GM21825 (cell line): ENCODE results near the gene TRAF2.

Source experiments
- ATAC-seq: cut with Tn5 transposase; IDR thresholded peaks from one replicate; pipeline ENCODE4 v1.9.1; 2021; ENCODE audit warnings: mild to moderate bottlenecking, moderate library complexity; ENCODE audit not compliant: unreplicated experiment

Gene TRAF2

DNA sequence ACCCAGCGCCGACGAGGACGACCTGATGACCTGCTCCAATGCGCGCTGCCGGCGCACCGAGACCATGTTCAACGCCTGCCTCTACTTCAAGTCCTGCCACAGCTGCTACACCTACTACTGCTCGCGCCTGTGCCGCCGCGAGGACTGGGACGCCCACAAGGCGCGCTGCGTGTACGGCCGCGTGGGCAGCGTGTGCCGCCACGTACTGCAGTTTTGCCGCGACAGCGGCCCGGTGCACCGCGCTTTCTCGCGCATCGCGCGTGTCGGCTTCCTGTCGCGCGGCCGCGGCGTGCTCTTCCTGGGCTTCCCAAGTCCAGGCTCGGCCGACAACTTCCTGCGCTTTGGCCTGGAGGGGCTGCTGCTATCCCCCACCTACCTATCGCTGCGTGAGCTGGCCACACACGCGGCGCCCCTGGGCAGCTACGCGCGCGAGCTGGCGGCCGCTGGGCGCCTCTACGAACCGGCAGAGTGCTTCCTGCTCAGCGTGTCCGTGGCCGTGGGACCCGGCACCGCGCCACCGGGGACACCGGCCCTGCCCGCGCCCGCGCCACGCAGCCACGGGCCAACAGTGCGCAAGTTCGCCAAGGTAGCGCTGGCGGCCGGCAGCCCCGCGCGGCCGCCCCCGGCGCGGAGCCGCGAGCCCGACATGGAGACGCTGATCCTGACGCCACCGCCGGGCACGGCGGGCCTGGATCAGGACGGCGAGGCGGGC is 39.8 kb upstream of the TRAF2 start:
- ATAC-seq = no peak

DNA sequence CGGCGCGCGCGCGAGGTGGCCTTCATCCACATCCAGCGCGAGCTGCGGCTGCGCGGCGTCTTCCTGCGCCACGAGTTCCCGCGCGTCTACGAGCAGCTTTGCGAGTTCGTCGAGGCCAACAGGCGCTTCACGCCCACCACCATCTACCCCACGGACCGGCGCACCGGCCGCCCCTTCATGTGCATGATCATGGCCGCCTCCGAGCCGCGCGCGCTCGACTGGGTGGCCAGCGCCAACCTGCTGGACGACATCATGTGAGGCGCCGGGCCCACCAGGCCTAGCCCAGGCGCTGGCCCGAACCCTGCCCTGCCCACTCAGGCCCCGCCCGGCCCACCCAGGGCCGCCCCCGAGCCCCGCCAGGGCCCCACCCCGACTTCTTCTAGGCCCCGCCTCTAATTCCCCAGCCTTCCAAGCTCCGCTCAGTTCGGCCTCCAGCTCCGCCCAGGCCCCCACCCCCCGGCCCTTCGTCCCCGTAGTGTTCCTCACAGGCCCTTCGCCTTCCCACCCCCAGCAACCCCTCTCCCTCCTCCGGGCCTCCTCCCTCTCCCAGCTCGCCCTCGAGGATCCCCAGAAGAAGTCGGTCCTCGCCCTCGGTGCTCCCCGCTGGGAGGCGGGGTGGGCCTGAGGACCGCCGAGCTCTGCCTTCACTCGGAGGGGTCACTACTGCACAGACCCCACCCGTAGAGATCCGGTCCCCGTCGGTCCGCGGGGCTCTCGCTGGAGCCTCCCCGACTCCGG is 39.1 kb upstream of the TRAF2 start:
- ATAC-seq = no peak

DNA sequence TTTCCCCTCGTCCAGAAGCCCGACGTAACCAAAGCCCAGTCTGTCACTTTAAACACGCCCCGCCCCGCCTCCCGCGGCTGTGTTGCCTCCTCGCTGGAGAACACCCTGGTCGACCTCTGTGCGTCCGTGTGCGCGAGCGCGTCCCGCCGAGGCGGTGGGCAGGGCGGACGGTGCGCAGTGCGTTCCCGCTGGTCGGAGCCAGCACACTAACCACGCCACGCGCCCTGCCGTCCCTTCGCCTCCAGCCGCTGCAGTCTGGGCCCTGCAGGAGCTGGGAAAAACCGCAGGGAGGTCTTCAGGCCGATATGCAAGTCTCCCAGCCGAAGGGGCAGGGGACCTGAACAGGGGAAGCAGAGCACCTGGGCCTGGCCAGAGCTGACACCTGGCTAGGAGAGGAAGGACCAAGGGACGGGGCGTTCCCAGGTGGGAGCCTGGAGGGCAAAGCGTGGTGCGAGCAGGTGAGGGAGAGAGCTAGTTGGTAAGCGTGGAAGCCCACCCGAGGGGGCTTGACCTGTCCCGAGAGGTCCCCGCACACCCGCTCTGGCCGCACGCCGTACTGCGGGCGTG is 38.4 kb upstream of the TRAF2 start:
- ATAC-seq = no peak

DNA sequence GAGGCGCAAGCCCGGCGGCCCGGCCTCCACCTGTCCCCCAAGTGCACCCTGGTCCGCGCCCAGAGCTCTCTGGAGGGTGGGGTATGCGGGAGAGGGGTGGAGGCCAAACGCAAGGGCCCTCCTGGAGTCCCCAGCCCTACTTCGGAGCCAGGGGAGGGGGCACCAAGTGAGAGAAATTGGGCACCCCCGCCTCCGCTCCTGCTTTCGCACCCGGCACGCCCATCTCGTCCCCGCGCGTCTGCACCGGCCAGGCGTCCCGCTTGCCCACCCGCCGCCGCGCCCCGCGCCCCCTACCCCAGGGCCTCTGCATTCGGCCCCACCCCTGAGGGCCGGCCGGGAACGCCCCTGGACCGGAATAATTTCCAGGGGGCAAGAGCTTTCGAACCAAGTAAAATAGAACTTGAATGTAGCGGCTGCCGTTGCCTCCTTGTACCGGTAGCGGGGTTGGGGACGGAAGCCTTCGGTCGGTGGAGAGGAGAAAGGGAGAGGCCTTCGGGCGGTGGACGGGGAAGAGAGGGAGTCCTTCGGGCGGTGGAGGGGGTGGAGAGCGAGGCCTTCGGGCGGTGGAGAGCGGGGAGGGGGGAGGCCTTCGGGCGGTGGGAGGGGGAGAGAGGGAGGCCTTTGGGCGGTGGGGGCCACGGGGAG is 37.8 kb upstream of the TRAF2 start:
- ATAC-seq = no peak

DNA sequence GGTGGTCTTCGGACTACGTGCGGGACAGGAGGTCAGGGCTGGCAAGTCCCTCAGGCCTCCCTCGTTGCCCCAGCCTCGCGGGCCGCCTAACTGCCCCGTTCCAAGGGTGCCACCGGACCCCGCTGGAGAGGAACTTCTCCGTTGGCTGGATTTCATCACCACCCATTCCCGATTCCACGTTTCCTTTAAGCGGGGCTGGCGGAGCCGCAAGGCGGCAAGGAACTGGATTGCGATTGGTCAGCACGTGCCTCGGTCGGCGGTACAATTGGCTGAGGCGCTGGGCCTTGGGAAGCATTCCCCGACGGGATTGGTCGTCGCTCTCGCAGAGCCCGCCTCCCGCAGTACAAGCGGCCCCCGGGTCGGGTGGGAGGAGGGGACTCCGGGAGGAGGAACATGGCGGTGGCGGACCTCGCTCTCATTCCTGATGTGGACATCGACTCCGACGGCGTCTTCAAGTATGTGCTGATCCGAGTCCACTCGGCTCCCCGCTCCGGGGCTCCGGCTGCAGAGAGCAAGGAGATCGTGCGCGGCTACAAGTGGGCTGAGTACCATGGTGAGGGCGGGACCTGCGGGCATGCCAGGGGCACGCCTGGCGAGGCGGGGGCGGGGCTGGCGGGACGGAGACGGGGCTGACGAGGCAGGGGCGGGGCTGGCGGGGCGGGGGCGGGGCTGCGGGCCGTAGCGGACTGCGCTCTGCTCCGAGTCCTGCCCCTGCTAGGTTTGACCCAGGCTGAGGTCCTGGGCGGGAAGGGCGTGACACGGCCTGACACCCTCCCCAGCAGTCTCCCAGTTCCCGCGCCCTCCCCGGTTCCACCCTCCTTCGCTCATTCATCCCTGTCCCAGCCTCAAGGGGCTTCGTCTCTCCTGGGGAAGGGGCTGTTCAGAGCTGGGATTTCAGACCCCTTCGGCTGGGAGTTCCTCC is 37.0 kb upstream of the TRAF2 start, which contains the start of gene PHPT1:
PHPT1 (plus strand) TSS at position 372 of the 922 bp plus-strand sequence; CDS start at position 394, 22 bp downstream.
- ATAC-seq = peak; percentile 73

DNA sequence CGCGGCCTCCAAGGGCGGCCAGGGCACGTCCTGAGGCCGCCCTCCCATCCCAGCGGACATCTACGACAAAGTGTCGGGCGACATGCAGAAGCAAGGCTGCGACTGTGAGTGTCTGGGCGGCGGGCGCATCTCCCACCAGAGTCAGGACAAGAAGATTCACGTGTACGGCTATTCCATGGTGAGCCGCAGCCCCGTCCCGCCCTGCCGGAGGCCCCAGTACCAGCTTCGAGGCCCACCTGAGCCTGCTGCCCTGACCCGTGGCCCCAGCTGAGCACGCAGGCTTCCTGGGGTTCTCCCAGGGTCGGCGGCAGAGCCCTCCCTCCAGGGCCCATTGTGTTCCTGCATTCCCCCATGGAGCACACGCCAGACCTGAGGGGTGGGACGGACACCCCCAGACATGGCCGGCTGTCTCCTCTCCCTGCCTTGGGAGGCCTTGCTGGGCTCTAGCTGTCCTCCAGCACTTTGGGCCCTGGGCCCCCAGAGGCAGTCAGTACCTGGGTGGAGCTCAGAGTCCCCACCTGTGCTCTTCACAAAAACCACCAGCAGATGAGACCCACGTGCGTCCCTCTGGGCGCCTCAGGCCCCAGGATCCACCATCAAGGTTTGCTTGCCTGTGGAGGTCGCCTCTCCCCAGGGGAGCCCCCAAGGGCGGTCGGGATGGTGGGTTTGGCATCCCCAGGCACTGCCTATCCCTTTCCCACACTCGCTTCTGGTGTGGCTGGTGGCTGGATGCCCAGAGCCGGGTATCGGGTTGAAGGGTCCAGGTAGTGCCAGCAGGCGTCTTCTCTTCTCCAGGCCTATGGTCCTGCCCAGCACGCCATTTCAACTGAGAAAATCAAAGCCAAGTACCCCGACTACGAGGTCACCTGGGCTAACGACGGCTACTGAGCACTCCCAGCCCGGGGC is 36.1 kb upstream of the TRAF2 start:
- ATAC-seq = no peak

DNA sequence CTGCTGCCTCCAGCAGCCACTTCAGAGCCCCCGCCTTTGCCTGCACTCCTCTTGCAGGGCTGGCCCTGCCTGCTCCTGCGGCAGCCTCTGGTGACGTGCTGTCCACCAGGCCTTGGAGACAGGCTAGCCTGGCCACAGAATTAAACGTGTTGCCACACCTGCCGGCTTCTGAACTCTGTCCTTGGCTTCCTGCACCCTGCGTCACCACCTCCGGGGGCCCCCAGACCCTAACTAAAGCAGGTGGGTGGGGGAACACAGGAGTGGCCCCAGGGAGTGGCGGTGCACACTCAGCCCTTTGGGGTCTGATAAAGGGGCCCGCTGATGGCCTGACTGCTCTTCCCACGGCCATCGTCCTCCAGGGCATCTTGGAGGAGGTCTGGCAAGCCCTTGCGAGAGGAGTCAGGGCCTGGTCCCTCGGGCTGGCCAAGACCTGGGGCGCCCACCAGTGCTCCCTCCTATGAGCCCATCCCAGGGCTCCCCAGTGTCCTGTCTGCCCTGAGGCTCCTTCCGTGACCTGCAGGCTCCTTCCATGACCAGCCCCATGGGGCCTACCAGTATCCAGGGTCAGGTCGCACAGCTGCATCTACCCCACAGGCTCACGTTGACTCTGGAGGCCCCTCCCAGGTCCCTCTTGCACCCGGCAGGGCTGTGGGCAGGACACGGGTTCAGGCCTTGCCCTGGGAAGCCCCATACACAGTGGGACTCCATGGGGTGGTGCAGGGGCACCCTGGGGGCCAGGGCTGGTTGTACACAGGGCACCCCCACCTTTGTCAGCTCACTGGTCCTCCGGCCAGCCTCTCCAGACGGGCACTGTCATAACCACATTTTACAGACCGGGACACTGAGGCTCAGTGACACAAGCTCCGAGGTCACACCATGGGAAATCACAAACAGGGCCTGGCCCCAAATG is 35.2 kb upstream of the TRAF2 start:
- no peak for ATAC-seq

DNA sequence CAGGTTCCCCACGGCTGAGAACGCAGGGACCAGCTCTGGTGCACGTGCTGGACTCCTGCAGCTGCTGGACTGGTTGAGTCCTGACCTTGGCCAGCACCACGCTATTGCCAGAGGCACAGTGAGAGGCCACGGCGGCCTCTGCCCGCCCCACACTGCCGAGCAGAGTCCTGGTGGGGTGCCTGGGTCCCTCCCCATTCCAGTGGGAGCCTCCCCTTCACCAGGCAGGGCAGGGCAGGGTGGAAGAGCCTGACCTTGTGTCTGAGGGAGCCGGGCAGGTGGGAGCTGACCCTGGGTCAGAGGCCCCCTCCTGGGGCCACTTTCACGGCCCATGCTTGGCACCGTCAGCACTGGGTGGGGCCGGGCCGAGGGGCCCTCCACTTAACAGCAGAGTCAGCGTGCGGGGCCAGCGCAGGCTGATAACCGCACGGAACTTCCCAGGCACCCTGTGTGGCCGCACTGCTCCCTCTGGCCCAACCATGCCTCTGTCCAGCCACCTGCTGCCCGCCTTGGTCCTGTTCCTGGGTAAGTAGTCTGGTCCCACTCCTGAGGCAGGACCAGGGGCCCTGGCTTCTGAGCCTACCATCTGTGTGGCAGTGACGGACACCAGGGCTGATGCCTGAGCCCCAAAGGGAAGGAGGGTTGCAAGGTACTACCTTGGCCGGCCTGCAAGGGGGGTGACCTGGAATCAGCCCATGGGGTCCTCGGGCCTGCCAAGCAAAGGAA is 34.2 kb upstream of the TRAF2 start, which contains the start of gene MAMDC4:
MAMDC4 (plus strand) TSS at position 406 of the 723 bp plus-strand sequence; CDS start at position 477, 71 bp downstream.
- ATAC-seq = no peak

DNA sequence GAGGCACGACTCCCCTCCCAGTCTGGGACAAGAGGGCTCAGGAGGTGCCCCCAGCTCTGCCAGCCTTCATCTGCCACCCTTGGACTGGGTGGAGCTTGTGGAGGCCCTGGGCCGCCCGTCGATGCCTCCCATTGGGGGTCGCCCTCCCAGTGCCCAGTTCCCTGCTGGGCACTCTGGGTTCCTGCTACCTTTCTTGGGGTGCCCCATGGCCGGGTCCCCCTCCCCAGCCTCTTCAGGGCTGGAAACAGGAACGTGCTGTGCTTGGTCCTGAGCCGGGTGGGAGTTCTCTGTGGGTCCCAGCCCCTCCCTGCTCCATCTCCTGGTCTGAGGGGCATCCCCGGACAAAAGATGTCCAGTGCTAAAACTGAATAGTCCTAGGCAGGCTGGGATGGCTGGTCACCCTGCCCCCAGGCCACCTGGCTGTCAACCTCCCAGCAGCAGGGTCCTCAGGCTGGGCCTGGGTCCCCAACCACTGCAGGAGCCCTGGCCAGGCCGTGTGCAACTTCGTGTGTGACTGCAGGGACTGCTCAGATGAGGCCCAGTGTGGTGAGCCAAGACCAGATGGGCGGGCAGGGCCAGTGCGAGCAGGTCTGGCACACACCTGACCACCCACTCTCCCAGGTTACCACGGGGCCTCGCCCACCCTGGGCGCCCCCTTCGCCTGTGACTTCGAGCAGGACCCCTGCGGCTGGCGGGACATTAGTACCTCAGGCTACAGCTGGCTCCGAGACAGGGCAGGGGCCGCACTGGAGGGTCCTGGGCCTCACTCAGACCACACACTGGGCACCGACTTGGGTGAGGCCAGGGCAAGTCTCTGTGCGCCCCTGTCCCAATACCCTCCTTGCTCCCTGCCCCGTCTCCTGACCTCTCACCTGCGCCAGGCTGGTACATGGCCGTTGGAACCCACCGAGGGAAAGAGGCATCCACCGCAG is 33.4 kb upstream of the TRAF2 start:
- ATAC-seq = no peak

DNA sequence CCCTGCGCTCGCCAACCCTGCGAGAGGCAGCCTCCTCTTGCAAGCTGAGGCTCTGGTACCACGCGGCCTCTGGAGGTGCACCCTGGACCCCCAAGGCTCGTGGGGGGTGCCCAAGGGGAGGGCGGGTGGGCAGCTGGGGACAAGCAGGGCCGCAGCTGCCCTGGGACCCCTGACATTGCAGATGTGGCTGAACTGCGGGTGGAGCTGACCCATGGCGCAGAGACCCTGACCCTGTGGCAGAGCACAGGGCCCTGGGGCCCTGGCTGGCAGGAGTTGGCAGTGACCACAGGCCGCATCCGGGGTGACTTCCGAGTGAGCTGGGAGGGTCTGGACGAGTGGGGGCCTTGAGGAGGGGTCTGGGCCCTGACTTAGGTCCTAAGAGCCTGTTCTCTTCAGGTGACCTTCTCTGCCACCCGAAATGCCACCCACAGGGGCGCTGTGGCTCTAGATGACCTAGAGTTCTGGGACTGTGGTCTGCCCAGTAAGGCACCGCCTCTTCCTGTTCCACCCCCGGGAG is 32.7 kb upstream of the TRAF2 start:
- ATAC-seq = no peak

DNA sequence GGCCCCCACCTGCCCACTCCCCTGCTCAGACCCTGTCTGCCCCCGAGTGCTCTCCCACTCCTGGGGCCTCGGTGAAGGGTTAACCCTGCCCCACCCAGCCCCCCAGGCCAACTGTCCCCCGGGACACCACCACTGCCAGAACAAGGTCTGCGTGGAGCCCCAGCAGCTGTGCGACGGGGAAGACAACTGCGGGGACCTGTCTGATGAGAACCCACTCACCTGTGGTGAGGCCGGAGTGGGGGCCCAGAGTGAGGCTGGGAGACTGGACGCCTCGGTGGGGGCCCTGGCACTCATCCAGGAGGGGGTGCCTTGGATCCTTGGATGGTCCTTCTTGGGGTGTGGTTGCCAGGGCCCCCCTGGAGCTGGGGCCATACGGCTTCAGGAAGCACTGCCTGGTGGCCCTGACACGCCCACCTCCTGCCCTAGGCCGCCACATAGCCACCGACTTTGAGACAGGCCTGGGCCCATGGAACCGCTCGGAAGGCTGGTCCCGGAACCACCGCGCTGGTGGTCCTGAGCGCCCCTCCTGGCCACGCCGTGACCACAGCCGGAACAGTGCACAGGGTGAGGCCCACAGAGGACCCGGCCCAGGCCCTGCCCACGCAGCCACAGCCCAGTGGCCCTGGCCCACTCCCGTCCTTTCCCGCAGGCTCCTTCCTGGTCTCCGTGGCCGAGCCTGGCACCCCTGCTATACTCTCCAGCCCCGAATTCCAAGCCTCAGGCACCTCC is 32.0 kb upstream of the TRAF2 start:
- no peak for ATAC-seq

DNA sequence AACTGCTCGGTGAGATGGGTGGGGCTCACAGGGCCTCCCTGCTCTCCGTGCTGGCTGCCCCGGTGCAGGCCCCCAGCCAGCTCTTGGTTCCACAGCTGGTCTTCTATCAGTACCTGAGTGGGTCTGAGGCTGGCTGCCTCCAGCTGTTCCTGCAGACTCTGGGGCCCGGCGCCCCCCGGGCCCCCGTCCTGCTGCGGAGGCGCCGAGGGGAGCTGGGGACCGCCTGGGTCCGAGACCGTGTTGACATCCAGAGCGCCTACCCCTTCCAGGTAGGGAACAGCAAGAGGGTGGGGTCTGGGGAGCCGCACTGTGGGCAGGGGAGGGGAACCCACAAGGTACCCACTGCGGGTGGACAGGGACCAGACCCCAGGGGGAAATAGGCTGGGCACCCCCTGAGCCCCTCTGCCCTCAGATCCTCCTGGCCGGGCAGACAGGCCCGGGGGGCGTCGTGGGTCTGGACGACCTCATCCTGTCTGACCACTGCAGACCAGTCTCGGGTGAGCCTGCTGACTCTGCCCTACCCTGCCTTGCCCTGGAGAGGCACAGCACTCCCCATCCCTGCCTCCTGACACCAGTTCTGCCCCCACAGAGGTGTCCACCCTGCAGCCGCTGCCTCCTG is 31.4 kb upstream of the TRAF2 start:
- ATAC-seq = no peak

DNA sequence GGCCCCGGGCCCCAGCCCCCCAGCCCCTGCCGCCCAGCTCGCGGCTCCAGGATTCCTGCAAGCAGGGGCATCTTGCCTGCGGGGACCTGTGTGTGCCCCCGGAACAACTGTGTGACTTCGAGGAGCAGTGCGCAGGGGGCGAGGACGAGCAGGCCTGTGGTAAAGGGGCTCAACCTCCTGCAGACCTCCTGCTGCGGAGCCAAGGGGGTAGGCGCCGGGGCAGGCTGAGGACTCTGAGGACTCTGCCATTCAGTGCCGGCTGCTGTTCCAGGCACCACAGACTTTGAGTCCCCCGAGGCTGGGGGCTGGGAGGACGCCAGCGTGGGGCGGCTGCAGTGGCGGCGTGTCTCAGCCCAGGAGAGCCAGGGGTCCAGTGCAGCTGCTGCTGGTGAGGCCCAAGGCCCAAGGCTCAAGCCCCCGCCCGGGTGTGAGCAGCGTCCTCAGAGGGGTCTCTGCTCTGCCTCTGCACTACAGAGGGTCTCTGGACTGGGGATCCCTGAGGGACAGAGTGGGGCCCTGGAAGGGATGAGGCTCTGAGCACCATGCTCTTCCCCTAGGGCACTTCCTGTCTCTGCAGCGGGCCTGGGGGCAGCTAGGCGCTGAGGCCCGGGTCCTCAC is 30.7 kb upstream of the TRAF2 start:
- ATAC-seq = no peak

DNA sequence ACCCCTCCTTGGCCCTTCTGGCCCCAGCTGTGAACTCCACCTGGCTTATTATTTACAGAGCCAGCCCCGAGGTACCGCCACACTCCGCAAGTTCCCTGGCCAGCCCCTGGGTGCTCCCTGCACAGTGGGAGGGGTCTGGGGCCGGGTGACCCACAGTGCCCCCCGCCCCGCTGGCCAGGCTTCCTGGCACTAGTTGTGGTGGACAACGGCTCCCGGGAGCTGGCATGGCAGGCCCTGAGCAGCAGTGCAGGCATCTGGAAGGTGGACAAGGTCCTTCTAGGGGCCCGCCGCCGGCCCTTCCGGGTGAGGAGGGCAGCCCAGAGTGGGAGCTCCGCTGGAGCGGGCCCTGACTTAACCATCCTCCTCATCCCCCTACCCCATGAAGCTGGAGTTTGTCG is 30.2 kb upstream of the TRAF2 start:
- ATAC-seq = no peak
